Suprapubic skin (tissue), 4 donors: Measurements from ENCODE around the gene CTNNA3.

ENCODE experiments used
- EP300 ChIP-seq: sonication (generic); formaldehyde crosslinking; IDR thresholded peaks from one replicate; pipeline ENCODE4 v1.6.1; 2017; ENCODE audit warnings: antibody characterized with exemption
- POLR2A ChIP-seq, 2 donors: fragments of 450-650 bp; IDR thresholded peaks; one replicate each; pipeline ENCODE4 v1.6.1; 2017; ENCODE audit warnings: antibody characterized with exemption in 2 of 2, mild to moderate bottlenecking in 2 of 2, moderate library complexity in 2 of 2
- POLR2AphosphoS5 ChIP-seq, 3 donors: sonication (generic); formaldehyde crosslinking; IDR thresholded peaks; one replicate each; pipeline ENCODE4 v1.6.1; 2017; ENCODE audit warnings: antibody characterized with exemption in 3 of 3
- TF ChIP-seq, protein P1 (sequence below), 2 donors: fragments of 200-600 bp in 1 of 2; fragments of 450-650 bp in 1 of 2; sonication (generic) in 1 of 2; IDR thresholded peaks; one replicate each; pipeline ENCODE4 v1.5.1; 2016 to 2019; ENCODE audit warnings: antibody characterized with exemption in 2 of 2, mild to moderate bottlenecking in 1 of 2, moderate library complexity in 1 of 2

DNA sequence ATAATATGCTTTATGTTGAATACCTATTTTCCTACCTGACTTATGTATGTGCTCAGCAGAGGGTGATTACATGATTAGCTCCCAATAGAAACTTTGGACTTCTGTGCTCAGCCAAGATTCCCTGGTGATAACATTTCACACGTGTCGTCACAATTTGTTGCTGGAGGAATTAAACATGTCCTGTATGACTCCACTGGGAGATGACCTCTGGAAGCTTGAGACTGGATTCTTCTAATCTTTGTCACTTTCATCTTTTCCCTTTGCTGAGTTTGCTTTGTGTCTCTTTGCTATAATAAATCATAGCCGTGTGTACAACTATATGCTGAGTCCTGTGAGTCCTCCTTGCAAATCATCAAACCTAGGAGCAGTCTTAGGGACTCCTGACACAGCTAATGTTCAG, 891.0 kb downstream of the CTNNA3 start:
- TF ChIP-seq, protein P1, sequence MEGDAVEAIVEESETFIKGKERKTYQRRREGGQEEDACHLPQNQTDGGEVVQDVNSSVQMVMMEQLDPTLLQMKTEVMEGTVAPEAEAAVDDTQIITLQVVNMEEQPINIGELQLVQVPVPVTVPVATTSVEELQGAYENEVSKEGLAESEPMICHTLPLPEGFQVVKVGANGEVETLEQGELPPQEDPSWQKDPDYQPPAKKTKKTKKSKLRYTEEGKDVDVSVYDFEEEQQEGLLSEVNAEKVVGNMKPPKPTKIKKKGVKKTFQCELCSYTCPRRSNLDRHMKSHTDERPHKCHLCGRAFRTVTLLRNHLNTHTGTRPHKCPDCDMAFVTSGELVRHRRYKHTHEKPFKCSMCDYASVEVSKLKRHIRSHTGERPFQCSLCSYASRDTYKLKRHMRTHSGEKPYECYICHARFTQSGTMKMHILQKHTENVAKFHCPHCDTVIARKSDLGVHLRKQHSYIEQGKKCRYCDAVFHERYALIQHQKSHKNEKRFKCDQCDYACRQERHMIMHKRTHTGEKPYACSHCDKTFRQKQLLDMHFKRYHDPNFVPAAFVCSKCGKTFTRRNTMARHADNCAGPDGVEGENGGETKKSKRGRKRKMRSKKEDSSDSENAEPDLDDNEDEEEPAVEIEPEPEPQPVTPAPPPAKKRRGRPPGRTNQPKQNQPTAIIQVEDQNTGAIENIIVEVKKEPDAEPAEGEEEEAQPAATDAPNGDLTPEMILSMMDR (IDR thresholded peaks at IDR 0.05): no peak
- TF ChIP-seq POLR2A (IDR thresholded peaks at IDR 0.05): no peak
- no peak for TF ChIP-seq EP300
- no peak for TF ChIP-seq POLR2AphosphoS5 (IDR thresholded peaks at IDR 0.05)
